A673 (cell line): ENCODE results near the gene ARHGEF28.

Experiments
- CTCF ChIP-seq: fragments of 300-800, 200-600 bp; sonication (generic); conservative IDR thresholded peaks from 2 replicates; pipeline ENCODE4 v1.5.1; 2017; ENCODE audit warnings: low read depth, mild to moderate bottlenecking, antibody characterized with exemption, low read length, moderate library complexity, mixed read lengths
- EZH2 ChIP-seq: fragments of 200-600 bp; sonication (generic); IDR thresholded peaks from 2 replicates; pipeline ENCODE4 v1.6.1; 2017; ENCODE audit warnings: borderline replicate concordance, low read depth, mild to moderate bottlenecking, mixed read lengths, antibody characterized with exemption, low read length; ENCODE audit not compliant: poor library complexity, severe bottlenecking

- TF ChIP-seq CTCF (no peak), EZH2 (no peak)
These were observed 267.8 kb downstream of the ARHGEF28 start for GRCh38 chr5:73893813-73894212.
